Skin of body (tissue), 2 donors: ENCODE measurements around the gene CD209. TPM values are rescaled to one million over a fixed set of nuclear protein-coding genes. Genes with fewer than 3 reads are reported as not detected.
"Not testable (repeated sequence)": the region's sequence is repeated elsewhere in the genome, so short reads cannot be mapped to it uniquely, and the experiment has no call there.

Source experiments
- DNase-seq: peaks from one replicate; lab custom pipeline; 2025; lab: John Stamatoyannopoulos, UW
- total RNA-seq: library from RNA; depleted of rRNA; stranded (reverse); fragments of >200 nt; gene quantifications from one replicate; pipeline ENCODE4 v1.2.3, GENCODE V29; 2014

The CD209 gene
- total RNA-seq, 1 donor from 2014 or later, result 5.8 TPM

DNA sequence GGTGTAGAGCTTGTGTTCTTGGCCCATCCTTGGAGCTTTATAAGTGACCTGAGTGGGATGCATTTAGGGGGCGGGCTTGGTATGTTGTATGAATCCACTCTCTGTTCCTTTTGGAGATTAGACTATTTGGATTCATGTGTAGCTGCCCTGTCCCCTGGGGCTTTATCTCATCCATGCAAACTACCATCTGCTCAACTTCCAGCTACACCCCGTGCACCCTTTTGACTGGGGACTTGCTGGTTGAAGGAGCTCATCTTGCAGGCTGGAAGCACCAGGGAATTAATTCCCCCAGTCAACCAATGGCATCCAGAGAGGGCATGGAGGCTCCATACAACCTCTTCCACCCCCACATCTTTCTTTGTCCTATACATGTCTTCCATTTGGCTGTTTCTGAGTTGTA lies 21.8 kb upstream of the CD209 start:
- no peak for DNase-seq

DNA sequence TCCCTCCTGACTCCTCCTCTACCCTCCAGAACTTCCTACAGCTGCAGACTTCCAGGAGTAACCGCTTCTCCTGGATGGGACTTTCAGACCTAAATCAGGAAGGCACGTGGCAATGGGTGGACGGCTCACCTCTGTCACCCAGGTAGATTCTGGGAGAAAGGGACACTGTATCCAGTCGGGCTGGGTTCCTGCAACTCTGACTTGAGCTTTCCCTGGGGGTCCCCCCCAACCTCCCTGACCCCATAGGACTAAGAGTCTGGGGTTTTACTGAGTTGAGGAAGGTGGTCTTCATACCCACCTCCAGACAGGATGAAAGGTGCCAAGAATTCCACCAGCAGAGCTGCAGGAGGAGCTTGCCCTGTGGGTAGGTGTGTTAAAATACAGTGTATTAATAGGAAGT lies 20.2 kb upstream of the CD209 start:
- no peak for DNase-seq

DNA sequence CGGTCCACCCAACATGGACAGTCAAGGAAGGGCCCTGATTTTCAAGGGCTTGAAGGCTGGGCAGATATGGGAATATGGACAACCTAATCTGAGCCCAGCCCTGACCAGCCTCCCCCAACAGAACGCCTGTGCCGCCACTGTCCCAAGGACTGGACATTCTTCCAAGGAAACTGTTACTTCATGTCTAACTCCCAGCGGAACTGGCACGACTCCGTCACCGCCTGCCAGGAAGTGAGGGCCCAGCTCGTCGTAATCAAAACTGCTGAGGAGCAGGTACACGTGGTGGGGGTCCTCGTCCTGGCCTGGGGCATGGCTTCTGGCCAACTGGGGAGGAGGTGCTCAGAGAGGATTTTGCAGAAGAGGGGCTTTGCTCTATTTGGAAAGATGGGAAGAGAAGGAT lies 19.2 kb upstream of the CD209 start:
- DNase-seq, result no peak

DNA sequence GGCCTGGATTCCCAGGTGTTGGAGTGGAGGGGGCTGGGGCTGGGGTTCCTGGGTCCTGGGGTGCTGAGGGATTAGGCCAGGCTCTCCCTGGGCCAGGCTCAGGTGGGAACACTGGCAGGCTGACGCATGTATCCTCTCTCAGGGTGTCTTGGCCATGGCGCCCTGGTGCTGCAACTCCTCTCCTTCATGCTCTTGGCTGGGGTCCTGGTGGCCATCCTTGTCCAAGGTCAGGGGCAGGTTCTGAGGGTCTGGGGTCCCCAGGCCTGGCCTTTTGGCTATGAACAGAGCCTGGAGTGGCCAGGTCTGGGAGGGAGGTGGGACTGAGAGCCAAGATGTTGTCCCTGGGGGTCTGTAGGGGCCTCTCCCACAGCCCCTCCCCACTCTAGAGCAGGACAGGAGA lies 17.7 kb upstream of the CD209 start:
- not testable (repeated sequence) for DNase-seq

DNA sequence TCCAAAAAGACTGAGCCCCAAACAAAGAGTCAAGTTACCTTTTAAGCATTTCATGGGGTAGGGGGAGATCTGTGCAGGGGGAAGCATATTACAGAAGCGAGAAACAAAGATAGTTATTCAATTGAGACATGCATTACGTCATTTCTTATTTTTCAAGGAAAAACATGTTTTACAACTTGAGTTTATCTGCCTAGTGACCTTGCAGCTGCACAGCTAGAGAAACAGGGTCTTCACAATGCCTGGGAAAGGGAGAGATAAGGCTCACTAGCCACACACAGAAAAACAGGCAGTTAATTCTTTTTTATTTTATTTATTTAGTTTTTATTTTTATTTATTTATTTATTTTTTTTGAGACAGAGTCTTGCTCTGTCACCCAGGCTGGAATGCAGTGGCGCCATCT lies 16.8 kb upstream of the CD209 start:
- not testable (repeated sequence) for DNase-seq

DNA sequence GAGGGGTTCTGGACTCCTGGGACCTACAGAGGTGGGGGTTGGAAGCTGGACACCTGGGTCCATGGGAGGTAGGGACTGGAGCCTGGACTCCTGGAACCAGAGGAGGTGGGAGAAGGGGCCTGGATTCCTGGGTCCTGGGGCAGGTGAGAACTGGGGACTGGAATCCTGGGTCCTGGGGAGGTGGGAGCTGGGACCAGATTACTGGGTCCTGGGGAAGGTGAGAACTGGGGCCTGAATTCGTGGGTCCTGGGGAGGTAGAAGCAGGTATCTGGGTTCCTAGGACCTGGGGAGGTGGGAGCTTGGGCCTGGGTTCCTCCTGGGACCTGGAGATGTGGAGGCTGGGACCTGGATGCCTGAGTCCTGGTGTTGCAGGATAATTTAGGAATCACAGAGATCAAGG lies 16.4 kb upstream of the CD209 start:
- DNase-seq, result no peak

DNA sequence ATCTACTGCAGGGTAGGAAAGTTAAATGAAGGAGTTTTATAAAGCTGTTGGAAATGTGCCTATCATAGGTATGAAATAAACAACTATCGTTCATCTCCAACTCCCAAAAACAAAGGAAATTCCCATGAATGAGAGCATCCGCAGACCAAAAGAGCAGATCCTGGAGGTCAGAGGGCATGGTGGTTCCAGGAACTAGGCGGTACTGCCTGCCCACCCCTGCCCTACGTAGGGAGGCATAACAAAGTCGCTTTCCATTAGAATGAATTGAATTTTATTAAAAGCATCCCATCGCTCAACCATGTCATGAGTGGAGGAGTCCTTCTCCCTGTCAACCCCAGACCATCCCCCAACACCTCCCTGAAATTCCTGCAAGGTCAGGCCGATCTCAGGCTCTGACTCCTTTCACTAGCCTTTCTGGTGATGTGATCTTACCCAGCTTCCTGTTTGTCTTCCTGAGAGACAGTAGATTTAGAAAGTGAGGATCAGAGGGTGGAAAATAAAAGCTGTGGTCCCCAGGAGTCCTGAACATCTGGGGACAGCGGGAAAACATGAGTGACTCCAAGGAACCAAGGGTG lies 15.5 kb upstream of the CD209 start, which contains the start of gene CLEC4M:
CLEC4M (plus strand) TSS at position 525 of the 575 bp plus-strand sequence; CDS start at position 549, 24 bp downstream.
- no peak for DNase-seq

DNA sequence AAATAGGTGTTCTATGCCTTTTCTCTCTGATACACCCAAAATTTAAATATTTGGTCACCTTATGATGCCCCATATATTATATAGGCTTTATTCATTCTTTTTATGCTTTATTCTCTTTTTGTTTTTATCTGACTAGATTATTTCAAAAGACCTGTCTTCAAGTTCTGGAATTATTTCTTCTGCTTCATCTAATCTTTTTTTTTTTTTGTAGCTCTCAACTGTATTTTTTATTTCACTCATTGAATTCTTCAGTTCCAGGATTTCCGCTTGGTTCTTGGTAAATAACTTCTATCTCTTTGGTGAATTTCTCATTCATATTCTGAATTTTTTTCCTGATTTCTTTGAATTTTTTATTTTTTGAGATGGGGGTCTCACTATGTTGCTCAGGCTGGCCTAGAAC lies 11.8 kb upstream of the CD209 start:
- no peak for DNase-seq

DNA sequence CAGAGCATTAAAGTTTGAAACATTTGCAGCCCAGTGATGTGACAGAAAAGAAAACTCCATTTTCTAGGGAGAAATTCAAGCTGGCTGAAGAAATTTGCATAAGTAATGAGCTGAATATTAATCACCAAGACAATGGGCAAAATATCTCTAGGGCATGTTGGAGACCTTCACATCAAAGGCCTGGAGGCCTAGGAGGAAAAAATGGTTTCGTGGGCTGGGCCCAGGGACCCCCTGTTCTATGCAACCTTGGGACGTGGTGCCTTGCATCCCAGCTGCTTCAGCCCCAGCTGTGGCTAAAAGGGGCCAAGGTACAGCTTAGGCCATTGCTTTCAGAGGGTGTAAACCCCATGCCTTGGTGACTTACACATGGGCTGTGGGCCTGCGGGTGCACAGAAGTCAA lies 10.0 kb upstream of the CD209 start:
- DNase-seq, result no peak

DNA sequence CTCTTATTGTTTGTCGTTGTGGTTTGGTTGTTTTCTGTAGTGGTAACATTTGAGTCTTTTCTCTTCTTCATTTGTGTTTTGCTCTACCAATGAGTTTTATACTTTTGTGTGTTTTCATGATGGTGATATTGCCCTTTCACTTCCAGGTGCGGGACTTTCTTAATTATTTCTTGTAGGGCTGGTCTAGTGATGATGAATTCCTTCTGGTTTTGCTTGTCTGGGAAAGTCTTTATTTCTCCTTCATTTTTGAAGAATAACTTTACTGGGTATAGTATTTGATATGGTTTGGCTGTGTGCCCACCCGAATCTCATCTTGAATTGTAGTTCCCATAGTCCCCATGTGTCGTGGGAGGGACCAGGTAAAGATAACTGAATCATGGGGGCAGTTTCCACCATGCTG lies 8.9 kb upstream of the CD209 start:
- no peak for DNase-seq

DNA sequence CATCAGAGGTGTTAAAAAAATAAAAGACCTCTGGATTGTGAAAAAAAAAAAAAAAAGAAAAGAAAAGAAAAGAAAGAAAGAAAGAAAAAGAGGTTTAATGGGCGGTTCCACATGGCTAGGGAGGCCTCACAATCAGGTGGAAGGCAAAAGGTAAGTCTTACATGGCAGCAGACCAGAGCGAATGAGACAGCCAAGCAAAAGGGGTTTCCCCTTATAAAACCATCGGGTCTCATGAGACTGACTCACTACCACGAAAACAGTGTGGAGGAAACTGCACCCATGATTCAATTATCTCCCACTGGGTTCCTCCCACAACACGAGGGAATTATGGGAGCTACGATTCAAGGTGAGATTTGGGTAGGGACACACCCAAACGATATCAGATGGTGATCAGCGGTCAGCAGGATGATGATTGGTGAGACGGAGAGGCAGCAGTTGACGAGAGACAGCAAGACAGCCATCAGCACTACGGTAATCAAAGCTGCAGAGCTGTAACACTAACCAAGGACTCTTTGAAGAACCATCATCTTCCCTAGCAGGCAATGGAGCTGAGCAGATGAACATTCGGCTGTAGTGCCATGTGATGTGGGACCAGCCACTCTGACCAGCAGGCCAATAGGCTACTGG lies 3.9 kb upstream of the CD209 start:
- no peak for DNase-seq

DNA sequence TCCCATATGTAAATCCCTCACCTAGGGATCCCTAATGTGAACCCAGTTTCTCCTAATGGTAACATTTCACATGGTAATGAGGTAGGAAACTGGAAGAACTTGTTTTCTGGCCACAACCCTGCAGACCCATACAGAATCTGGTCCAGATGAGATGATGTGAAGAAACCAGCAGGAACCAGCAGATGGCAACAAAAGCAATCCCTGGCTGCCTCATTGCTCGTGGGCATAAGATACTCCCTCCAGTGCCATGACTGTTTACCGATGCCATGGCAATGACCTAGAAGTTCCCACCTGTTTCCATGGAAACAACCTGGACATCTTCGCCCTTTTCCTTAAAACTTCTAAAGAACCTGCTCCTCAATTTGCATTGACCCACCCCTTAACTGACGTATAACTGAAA lies 1.4 kb upstream of the CD209 start:
- no peak for DNase-seq

DNA sequence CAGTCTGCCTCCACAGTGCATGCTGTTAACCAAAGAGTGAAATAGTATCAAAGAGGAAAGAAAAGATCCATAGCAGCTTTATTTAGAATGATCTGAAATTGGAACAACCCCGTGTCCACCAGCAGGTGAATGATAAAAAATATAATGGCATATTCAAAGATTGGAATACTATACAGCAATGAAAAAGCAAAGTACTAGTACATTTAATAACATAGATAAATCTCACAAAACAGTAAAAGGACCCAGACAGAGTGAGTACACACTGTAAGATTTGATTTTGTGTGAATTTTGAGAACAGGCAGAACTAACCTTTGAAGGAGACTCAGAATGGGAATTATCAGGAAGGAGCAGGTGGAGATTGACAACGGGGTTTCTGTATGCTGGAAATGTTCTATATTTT lies 837 bp upstream of the CD209 start:
- DNase-seq, result no peak

DNA sequence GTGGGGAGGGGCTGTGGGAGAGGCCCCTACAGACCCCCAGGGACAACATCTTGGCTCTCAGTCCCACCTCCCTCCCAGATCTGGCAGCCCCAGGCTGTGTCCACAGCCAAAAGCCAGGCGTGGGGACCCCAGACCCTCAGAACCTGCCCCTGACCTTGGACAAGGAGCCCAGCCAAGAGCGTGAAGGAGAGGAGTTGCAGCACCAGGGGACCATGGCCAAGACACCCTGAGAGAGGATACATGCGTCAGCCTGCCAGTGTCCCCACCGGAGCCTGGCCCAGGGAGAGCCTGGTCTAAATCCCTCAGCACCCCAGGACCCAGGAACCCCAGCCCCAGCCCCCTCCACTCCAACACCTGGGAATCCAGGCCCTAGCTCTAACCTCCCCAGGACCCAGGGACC lies 1.0 kb downstream of the CD209 start:
- DNase-seq, result not testable (repeated sequence)

DNA sequence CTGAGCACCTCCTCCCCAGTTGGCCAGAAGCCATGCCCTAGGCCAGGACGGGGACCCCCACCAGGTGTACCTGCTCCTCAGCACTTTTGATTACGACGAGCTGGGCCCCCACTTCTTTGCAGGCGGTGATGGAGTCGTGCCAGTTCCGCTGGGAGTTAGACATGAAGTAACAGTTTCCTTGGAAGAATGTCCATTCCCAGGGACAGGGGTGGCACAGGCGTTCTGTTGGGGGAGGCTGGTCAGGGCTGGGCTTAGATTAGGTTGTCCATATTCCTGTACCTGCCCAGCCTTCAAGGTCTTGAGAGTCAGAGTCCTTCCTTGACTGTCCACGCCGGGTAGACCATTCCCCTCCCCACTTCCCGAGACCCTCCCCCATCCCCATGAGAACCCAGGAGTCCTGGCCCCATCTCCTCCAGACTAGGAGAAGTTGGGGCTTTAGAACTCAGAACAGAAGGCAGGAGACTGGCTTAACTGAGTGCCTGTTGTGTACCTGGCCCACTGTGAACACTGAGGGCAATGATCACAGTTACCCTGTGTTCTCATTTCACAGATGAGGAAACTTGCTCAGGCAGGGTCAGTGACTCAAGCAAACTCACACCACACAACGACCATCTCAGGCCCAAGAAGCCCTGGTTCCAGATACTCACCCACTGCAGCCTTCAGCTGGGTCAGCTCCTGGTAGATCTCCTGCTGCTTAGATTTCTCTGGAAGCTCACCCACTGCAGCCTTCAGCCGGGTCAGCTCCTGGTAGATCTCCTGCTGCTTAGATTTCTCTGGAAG lies 2.3 kb downstream of the CD209 start:
- no peak for DNase-seq

DNA sequence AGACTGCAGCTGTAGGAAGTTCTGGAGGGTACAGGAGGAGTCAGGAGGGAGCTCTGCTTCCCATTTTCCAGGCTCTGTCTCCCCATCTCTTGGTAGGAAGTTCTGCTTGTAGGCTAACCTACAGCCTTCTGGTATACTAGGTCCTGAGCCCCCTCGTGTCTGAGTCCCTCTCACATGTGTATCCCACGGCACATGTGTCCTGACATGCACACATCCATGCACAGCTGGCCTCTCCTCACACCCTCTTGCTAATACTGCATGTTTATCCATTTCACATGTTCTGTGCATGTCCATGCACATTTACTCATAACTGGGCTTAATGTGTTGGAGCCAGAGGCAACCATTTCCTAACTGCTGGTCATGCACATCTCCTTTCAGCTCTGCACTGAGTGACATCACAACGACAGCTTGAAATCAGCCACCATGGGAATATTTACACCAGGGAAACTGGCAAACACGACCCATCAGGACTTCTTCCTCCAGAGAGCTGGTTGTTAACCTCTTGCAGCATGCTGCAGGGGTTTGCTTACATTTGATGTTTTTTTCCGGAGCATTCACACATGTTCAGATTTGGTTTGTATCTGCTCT lies 3.0 kb downstream of the CD209 start:
- no peak for DNase-seq

DNA sequence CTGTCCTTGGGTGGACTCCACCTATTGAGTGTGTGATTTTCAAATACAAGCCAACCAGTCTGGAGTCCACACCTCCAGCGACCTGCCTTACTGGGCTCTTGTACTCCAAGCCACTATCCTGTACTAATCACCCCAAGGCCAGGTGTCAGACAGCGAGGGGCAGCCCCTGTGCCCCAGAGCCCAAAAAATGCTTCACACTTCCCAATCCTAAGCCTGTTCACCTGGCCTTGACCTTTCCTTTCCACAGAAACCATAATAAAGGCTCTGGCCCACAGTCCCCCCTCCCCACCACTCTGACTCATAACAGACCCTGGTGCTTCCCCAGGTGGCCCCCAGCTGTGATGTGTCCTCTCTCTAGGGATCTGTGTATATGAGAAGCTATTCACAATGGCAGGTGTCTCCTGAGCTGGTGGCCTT lies 3.9 kb downstream of the CD209 start:
- no peak for DNase-seq

DNA sequence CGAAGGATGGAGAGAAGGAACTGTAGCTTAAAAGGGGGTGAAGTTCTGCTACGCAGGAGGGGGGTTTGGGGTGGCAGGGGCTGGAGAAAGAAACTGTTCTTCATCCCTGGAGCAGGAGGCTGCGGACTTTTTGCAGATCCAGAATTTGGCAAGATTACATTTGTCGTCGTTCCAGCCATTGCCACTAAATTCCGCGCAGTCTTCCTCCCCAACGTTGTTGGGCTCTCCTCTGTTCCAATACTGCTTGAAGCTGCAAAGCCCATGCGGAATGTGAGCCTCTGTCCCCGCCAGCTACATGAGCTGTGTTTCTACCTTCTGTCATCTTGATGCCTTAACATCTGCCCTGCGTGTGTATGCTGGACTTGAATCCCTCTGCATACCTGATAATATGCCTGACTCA lies 4.3 kb downstream of the CD209 start:
- DNase-seq, result no peak

DNA sequence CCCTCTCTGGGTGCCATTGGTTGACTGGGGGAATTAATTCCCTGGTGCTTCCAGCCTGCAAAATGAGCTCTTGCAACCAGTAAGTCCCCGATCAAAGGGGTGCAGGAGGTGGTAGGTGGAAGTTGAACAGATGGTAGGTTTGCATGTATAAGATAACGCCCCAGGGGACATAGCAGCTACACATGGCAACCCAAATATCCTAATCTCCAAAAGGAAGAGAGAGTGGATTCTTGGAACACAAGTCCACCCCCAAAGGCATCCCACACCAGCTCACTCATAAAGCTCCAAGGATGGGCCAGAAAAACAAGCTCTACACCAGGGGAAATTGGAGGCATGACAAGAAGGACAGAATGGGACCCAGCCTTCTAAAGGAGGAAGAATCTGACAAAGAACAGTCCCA lies 4.8 kb downstream of the CD209 start:
- no peak for DNase-seq

DNA sequence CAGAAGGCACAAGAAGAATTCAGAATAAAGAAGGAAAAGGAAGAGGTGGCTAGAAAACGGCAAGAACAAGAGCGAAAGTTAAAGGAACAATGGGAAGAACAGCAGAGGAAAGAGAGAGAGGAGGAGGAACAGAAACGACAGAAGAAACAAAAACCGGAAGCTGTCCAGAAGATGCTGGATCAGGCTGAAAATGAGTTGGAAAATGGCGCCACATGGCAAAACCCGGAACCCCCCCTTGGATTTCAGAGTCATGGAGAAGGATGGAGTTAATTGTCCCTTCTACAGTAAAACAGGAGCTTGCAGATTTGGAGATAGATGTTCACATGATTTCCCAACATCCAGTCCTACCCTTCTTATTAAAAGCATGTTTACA lies 6.7 kb downstream of the CD209 start:
- DNase-seq, result no peak

DNA sequence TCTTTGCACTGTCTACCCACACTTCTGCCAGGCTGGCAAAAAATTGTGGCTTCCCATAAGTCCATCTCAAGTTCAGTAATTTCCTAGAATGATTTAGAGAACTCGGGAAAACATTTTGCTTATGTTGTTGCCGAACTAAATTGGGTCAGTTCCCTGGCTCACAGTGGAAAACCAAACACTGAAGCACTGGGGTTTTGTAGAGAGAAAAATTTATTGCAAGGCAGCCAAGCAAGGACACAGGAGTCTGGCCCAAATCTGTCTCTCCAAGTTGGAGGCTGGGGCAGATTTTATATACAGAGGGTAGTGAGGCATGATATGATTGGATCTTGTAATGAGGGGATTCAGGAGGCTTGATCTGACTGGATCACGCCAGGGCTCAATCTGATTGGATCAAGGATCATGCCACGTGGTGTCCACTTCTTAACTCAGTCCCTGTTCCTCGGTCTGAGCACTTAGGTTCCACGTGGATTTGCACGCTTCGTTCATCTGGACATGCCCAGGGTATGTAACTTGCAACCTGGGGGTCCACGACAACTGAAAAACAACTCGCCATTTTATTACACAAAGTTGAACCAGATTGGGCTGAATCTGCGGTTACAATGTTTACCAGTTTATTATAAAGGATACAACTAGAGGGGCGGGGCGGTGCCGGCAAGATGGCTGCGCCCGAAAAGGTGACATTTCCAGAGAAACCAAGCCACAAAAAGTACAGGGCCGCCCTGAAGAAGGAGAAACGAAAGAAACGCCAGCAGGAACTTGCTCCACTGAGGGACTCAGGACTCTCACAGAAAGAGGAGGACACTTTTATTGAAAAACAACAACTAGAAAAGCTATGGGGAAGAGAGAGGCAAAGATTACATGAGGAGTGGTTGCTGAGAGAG lies 7.3 kb downstream of the CD209 start:
- no peak for DNase-seq
